Naive thymus-derived CD4-positive, alpha-beta T cell (primary cell): Measurements from ENCODE around the gene WDR20. TPM values are rescaled to one million over a fixed set of nuclear protein-coding genes. Genes with fewer than 3 reads are reported as not detected.
"Not testable (repeated sequence)": the region's sequence is repeated elsewhere in the genome, so short reads cannot be mapped to it uniquely, and the experiment has no call there.

ENCODE experiments used
- ATAC-seq: fragments of 150-1000 bp; cut with Tn5 transposase; 2 replicates; pipeline ENCODE4 v1.10.0; 2021; ENCODE audit warnings: mild to moderate bottlenecking, moderate library complexity
- CTCF ChIA-PET: fragments of 350-600 bp; sonication (Branson Sonifier 250); formaldehyde crosslinking; loops from one replicate; lab custom pipeline; 2021; ENCODE audit warnings: antibody characterized with exemption; lab: Charles Lee
- POLR2A ChIA-PET: fragments of 350-600 bp; sonication (Branson Sonifier 250); formaldehyde crosslinking; loops from one replicate; lab custom pipeline; 2021; ENCODE audit warnings: antibody characterized with exemption, inconsistent platforms; lab: Charles Lee
- DNase-seq, 9 donors: peaks; one replicate each; pipeline versions ENCODE4 v3.0.0 to v3.0.0-alpha.2; 2020 to 2022; ENCODE audit warnings: mixed read lengths in 1 of 9
- H3K27ac ChIP-seq: one replicate; pipeline ENCODE4 v1.7.0; 2013; ENCODE audit warnings: mild to moderate bottlenecking, low read depth, low read length, moderate library complexity
- H3K27me3 ChIP-seq, 2 donors: one replicate each; pipeline ENCODE4 v1.7.0; 2013; ENCODE audit warnings: low read length in 2 of 2, mild to moderate bottlenecking in 2 of 2, moderate library complexity in 2 of 2; ENCODE audit not compliant: control insufficient read depth in 2 of 2, insufficient read depth in 2 of 2
- H3K36me3 ChIP-seq, 3 experiments: 1 replicate in 2 of 3; 2 replicates in 1 of 3; pipeline ENCODE4 v1.7.0; 2013; ENCODE audit warnings: low read length in 3 of 3, mild to moderate bottlenecking in 3 of 3, moderate library complexity in 1 of 3; ENCODE audit not compliant: insufficient read depth in 3 of 3, control insufficient read depth in 2 of 3
- H3K4me1 ChIP-seq, 2 donors: one replicate each; pipeline ENCODE4 v1.7.0; 2013; ENCODE audit warnings: low read length in 2 of 2, mild to moderate bottlenecking in 2 of 2, moderate library complexity in 1 of 2; ENCODE audit not compliant: control insufficient read depth in 2 of 2, insufficient read depth in 2 of 2
- H3K4me3 ChIP-seq: 2 replicates; pipeline ENCODE4 v1.7.0; 2013; ENCODE audit warnings: mild to moderate bottlenecking, low read length
- H3K9me3 ChIP-seq, 3 experiments: 1 replicate in 2 of 3; 2 replicates in 1 of 3; pipeline ENCODE4 v1.7.0; 2013; ENCODE audit warnings: low read length in 3 of 3; ENCODE audit not compliant: control insufficient read depth in 2 of 3
- H3K27ac Mint-ChIP-seq, 9 donors: one replicate each; pipeline ENCODE4 v1.8.0; 2020 to 2022; ENCODE audit warnings: mixed read lengths in 9 of 9, mild to moderate bottlenecking in 8 of 9, moderate library complexity in 5 of 9, inconsistent platforms in 2 of 9
- H3K27me3 Mint-ChIP-seq, 5 donors: one replicate each; pipeline ENCODE4 v1.8.0; 2021 to 2022; ENCODE audit warnings: mixed read lengths in 5 of 5, mild to moderate bottlenecking in 1 of 5
- H3K36me3 Mint-ChIP-seq, 5 donors: one replicate each; pipeline ENCODE4 v1.8.0; 2020 to 2022; ENCODE audit warnings: mixed read lengths in 5 of 5, mild to moderate bottlenecking in 3 of 5, inconsistent platforms in 1 of 5
- H3K4me1 Mint-ChIP-seq, 7 donors: one replicate each; pipeline ENCODE4 v1.8.0; 2020 to 2022; ENCODE audit warnings: mixed read lengths in 7 of 7, mild to moderate bottlenecking in 3 of 7, inconsistent platforms in 1 of 7
- H3K4me3 Mint-ChIP-seq, 10 donors: one replicate each; pipeline ENCODE4 v1.8.0; 2020 to 2022; ENCODE audit warnings: mild to moderate bottlenecking in 10 of 10, mixed read lengths in 10 of 10, moderate library complexity in 6 of 10, inconsistent platforms in 2 of 10
- H3K9me3 Mint-ChIP-seq, 11 donors: one replicate each; pipeline ENCODE4 v1.8.0; 2020 to 2022; ENCODE audit warnings: mixed read lengths in 11 of 11, mild to moderate bottlenecking in 4 of 11, inconsistent platforms in 1 of 11, moderate library complexity in 1 of 11
- intact Hi-C, 2 donors: fragments of 100-400 bp; cut with micrococcal nuclease; formaldehyde crosslinking; loops; one replicate each; pipeline ENCODE4 v1.15.1; 2023
- polyA plus RNA-seq, 2 donors: library from polyadenylated mRNA; unstranded; fragments of 300-500 nt; fragmentation: Illumina TruSeq; gene quantifications; one replicate each; pipeline ENCODE4 v1.2.3, GENCODE V29; 2021
- total RNA-seq, 6 experiments: library from RNA in 5 of 6; stranded (reverse) in 5 of 6; gene quantifications; 1 replicate in 5 of 6; 2 replicates in 1 of 6; pipeline ENCODE4 v1.2.3 and lab custom pipeline; 2021 to 2026

Gene WDR20
- total and polyA plus RNA-seq, 7 experiments from 2014 or later: 9.1 to 67.8 (median 36.1) TPM

DNA sequence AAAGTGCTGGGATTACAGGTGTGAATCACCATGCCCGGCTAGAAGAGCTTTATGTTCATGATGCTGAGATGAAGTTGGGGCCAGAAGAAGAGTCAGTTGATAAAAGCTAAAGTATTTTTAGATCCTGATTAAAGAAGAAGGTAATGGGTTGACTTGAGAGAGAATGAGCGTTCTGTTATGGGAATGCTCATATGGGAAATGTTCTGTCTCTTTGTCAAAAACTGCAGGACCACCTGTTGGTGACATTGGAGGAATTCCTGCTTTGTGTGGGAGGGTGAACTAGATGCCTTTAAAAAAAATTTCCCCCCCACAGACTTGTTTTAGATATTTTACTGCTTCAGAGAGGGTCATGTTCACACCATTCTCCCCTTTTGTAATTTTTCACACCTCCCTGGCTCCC, 6.7 kb downstream of the WDR20 start:
- peaks cover 1 to 8% of the 10 kb centered on the region in 2 donors for H3K4me1 ChIP-seq
- ChIA-PET POLR2A (no interaction called here), CTCF (no interaction called here)
- ATAC-seq (no peak), DNase-seq (no peak)
- Mint-ChIP-seq H3K4me3 (peak overlapping the region in 5 of 10 donors; percentile 13 to 50 (median 25)), H3K36me3 (peaks cover 0 to 31% (median 16%) of the 10 kb centered on the region in 5 donors), H3K4me1 (peaks cover 28 to 68% (median 56%) of the 10 kb centered on the region in 7 donors), H3K27me3 (no peaks in the 10 kb centered on the region), H3K27ac (peak overlapping the region in 3 of 9 donors; percentile 6 to 78 (median 70)), H3K9me3 (no peaks in the 10 kb centered on the region)
- no peak overlapping the region for H3K27ac ChIP-seq
- H3K9me3 ChIP-seq: no peaks in the 10 kb centered on the region
- H3K36me3 ChIP-seq: peaks cover 0 to 2% (median 0%) of the 10 kb centered on the region in 3 experiments
- H3K4me3 ChIP-seq: no peak overlapping the region
- intact Hi-C loops: no loop called here
- H3K27me3 ChIP-seq: no peaks in the 10 kb centered on the region

DNA sequence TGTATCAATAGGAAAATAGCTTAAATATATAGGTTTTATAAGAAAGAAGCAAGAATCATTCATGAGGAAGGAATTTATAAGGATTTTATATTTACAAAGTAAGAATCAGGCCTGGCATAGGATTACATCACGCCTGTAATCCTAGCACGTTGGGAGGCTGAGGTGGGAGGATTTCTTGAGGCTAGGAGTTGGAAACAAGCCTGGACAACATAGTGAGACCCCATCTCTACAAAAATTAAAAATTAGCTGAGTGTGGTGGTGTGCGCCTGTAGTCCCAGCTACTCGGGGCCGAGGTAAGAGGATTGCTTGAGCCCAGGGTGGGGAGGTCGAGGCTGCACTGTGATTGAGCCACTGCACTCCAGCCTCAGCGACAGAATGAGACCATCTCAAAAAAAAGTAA, 10.4 kb downstream of the WDR20 start:
- ChIA-PET CTCF (no interaction called here), POLR2A (interaction anchor here (1.4 kb wide), 1 partner anchor 10 kb away, joined by 3 read pairs; no protein-coding TSS in a partner anchor)
- Histone ChIP-seq H3K36me3 (peaks cover 0 to 17% (median 0%) of the 10 kb centered on the region in 3 experiments), H3K27ac (no peak overlapping the region), H3K9me3 (no peaks in the 10 kb centered on the region), H3K27me3 (no peaks in the 10 kb centered on the region), H3K4me1 (no peaks in the 10 kb centered on the region), H3K4me3 (no peak overlapping the region)
- peaks cover 24 to 80% (median 66%) of the 10 kb centered on the region in 7 donors for H3K4me1 Mint-ChIP-seq
- intact Hi-C loops: no loop called here
- no peak overlapping the region for H3K27ac Mint-ChIP-seq
- peaks cover 0 to 51% (median 25%) of the 10 kb centered on the region in 5 donors for H3K36me3 Mint-ChIP-seq
- no peak for ATAC-seq
- peaks cover 0 to 8% (median 0%) of the 10 kb centered on the region in 11 donors for H3K9me3 Mint-ChIP-seq
- no peaks in the 10 kb centered on the region for H3K27me3 Mint-ChIP-seq
- no peak for DNase-seq
- peak overlapping the region in 1 of 10 donors; percentile 34 for H3K4me3 Mint-ChIP-seq

DNA sequence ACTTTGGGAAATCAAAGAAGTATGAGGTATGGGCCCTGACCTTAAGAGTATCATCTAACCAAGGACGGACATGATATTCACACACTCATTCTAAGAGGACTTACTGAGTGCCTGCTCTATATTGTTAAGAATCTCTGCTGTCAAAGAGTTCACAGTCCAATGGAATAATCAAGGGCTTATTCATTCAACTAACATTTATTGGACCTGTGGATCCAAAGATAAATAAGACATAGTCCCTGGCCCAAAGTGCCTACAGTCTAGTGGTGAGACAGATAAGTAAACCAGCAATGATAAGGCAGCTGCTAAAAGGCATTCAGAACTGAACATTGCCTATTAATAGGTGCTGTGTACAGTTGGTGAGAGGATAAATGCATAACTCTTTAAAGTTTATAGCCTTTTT, 11.0 kb downstream of the WDR20 start:
- Mint-ChIP-seq H3K27me3 (no peaks in the 10 kb centered on the region), H3K36me3 (peaks cover 0 to 45% (median 24%) of the 10 kb centered on the region in 5 donors), H3K4me1 (peaks cover 26 to 78% (median 62%) of the 10 kb centered on the region in 7 donors), H3K27ac (no peak overlapping the region), H3K4me3 (no peak overlapping the region), H3K9me3 (peaks cover 0 to 8% (median 0%) of the 10 kb centered on the region in 11 donors)
- CTCF ChIA-PET: no interaction called here
- Histone ChIP-seq H3K4me1 (no peaks in the 10 kb centered on the region), H3K27me3 (no peaks in the 10 kb centered on the region), H3K9me3 (no peaks in the 10 kb centered on the region), H3K4me3 (no peak overlapping the region), H3K27ac (no peak overlapping the region), H3K36me3 (peaks cover 0 to 17% (median 0%) of the 10 kb centered on the region in 3 experiments)
- intact Hi-C loops: no loop called here
- POLR2A ChIA-PET: interaction anchor here (1.4 kb wide), 1 partner anchor 11 kb away, joined by 3 read pairs; no protein-coding TSS in a partner anchor
- DNase-seq (no peak), ATAC-seq (no peak)

DNA sequence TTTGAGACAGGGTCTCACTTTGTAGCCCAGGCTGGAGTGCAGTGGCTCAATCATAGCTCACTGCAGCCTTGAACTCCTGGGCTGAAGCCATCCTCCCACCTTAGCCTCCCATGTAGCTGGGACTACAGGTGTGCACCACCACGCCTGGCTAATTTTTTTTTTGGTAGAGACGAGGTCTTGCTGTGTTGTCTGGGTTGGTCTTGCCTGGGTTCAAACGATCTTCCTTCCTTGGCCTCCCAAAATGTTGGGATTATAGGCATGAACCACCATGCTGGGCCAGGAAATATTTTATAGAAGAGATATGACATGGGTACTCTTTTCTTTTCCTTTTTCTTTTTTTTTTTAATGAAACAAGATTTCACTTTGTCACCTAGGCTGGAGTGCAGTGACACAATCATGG, 11.7 kb downstream of the WDR20 start:
- Mint-ChIP-seq H3K36me3 (peaks cover 0 to 43% (median 21%) of the 10 kb centered on the region in 5 donors), H3K4me1 (peaks cover 21 to 71% (median 56%) of the 10 kb centered on the region in 7 donors)
- H3K27me3 ChIP-seq, ATAC-seq, H3K4me3 ChIP-seq, H3K4me3 Mint-ChIP-seq, H3K27ac Mint-ChIP-seq, H3K9me3 ChIP-seq, H3K4me1 ChIP-seq, H3K27ac ChIP-seq, DNase-seq, H3K27me3 Mint-ChIP-seq, intact Hi-C loops, CTCF ChIA-PET, H3K9me3 Mint-ChIP-seq: not testable (repeated sequence)
- H3K36me3 ChIP-seq: peaks cover 0 to 17% (median 0%) of the 10 kb centered on the region in 3 experiments
- POLR2A ChIA-PET: interaction anchor here (1.4 kb wide), 1 partner anchor 11 kb away, joined by 3 read pairs; no protein-coding TSS in a partner anchor

DNA sequence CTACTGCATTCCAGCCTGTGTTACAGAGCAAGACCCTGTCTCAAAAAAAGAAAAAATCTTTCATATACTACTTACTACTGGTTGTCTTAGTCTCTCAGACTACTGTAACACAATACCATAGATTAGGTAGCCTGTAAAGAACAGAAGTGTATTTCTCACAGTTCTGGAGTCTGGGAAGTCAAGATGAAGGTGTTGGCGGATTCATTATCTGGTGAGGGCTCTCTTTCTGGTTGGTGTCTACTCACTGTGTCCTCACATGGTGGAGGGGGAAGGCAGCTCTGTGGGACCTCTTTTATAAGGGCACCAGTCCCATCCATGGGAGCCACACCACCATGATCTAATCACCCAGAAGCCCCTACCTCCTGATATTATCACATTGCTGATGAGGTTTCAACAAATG, 14.4 kb downstream of the WDR20 start:
- H3K27ac ChIP-seq: no peak overlapping the region
- peaks cover 0 to 26% (median 0%) of the 10 kb centered on the region in 3 experiments for H3K36me3 ChIP-seq
- peaks cover 0 to 6% of the 10 kb centered on the region in 2 donors for H3K4me1 ChIP-seq
- DNase-seq: no peak
- H3K9me3 ChIP-seq: no peaks in the 10 kb centered on the region
- no peaks in the 10 kb centered on the region for H3K27me3 Mint-ChIP-seq
- POLR2A ChIA-PET: no interaction called here
- H3K36me3 Mint-ChIP-seq: peaks cover 0 to 38% (median 16%) of the 10 kb centered on the region in 5 donors
- intact Hi-C loops: no loop called here
- CTCF ChIA-PET: no interaction called here
- peak overlapping the region in 1 of 10 donors; percentile 53 for H3K4me3 Mint-ChIP-seq
- peaks cover 13 to 68% (median 55%) of the 10 kb centered on the region in 7 donors for H3K4me1 Mint-ChIP-seq
- H3K27me3 ChIP-seq: no peaks in the 10 kb centered on the region
- H3K9me3 Mint-ChIP-seq: peaks cover 0 to 8% (median 0%) of the 10 kb centered on the region in 11 donors
- no peak overlapping the region for H3K4me3 ChIP-seq
- no peak overlapping the region for H3K27ac Mint-ChIP-seq
- no peak for ATAC-seq

DNA sequence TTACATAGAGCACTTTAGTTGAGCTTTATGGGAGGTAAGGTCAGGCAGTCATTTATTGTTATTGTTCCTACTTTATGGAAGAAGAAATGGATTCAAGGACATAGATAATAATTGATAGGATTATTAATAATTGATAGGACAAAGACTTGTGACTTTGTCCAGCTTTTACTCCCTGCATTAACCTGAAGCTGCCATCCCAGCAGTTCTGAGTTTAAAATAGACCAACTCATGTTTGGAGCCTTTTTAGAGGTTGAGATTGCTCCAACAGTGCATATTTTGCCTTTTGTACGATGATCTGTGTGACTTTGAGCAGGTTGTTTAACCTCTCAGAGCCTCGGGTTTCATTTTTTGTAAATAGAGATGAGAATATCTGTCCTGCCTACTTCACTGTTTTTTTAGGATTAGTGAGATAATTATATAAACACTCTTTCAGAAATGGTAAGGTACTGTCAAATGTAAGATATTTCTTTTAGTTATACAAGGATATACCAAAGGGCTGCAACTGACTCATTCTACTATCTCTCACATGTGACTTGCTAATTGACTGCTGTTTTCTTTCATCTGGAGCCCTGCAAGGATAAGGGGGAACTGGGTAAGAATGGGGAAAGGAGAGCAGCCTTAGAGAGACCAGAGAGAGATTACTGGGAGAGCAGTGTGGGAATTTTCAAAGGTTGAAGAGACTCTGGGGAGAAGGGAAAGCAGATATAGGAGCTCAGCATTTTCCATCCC, 15.3 kb downstream of the WDR20 start:
- Mint-ChIP-seq H3K27ac (peak overlapping the region in 3 of 9 donors; percentile 2 to 22 (median 12)), H3K27me3 (no peaks in the 10 kb centered on the region), H3K9me3 (peaks cover 0 to 8% (median 0%) of the 10 kb centered on the region in 11 donors), H3K36me3 (peaks cover 0 to 38% (median 16%) of the 10 kb centered on the region in 5 donors), H3K4me1 (peaks cover 13 to 72% (median 60%) of the 10 kb centered on the region in 7 donors), H3K4me3 (no peak overlapping the region)
- Histone ChIP-seq H3K9me3 (no peaks in the 10 kb centered on the region), H3K27me3 (no peaks in the 10 kb centered on the region), H3K27ac (no peak overlapping the region), H3K36me3 (peaks cover 0 to 29% (median 0%) of the 10 kb centered on the region in 3 experiments), H3K4me3 (no peak overlapping the region), H3K4me1 (peaks cover 0 to 9% of the 10 kb centered on the region in 2 donors)
- DNase-seq (no peak), ATAC-seq (no peak)
- CTCF ChIA-PET: no interaction called here
- POLR2A ChIA-PET: no interaction called here
- intact Hi-C loops: no loop called here
